ENCODE results near the gene ERICH4. TPM values are rescaled to one million over a fixed set of nuclear protein-coding genes. Genes with fewer than 3 reads are reported as not detected.

Gene ERICH4
- polyA plus RNA-seq, 1 of the 3 experiments (the other 2 are of a cell fraction) = not detected

GRCh38 chr19:41411968-41412265 is 31.0 kb upstream of the ERICH4 start:
- CTCF ChIA-PET = interaction anchor here (2.2 kb wide), 1 partner anchor 104 kb away, joined by 5 read pairs; no protein-coding TSS in a partner anchor
- 62% methylated on average over 11 of the region's 11 CpGs for WGBS (ENCODE audit: low lambda C conversion rate)

GRCh38 chr19:41412953-41413352 is 30.0 kb upstream of the ERICH4 start:
- DNase-seq = no peak
- Histone ChIP-seq H3K9me3 (no peaks in the 10 kb centered on the region), H2AFZ (ENCODE audit: low read depth) (no peak overlapping the region), H3F3A (replicated peaks; ENCODE audit: insufficient read depth) (no peaks in the 10 kb centered on the region), H4K20me1 (ENCODE audit: insufficient read depth) (no peaks in the 10 kb centered on the region), H3K36me3 (replicated peaks in 1 of 2; ENCODE audit: control insufficient read depth in 1 of 2, insufficient read depth in 2 of 2, low read length in 1 of 2) (peaks cover 0 to 23% of the 10 kb centered on the region in 2 experiments), H3K4me3 (ENCODE audit: low read depth in 2 of 2, low read length in 1 of 2) (no peak overlapping the region), H3K9me2 (no peaks in the 10 kb centered on the region), H3K4me2 (no peak overlapping the region), H3K27me3 (ENCODE audit: insufficient read depth) (no peaks in the 10 kb centered on the region), H3K4me1 (ENCODE audit: control insufficient read depth in 1 of 2, insufficient read depth in 2 of 2, low read depth in 1 of 2, low read length in 1 of 2) (peaks cover 0 to 12% of the 10 kb centered on the region in 2 experiments; a peak in 1 of 4 replicates), H3K27ac (ENCODE audit: low read depth in 2 of 2, low read length in 1 of 2) (no peak overlapping the region), H3K79me2 (ENCODE audit: insufficient read depth) (no peaks in the 10 kb centered on the region), H3K9ac (no peak overlapping the region)
- 95% methylated on average over 5 of the region's 5 CpGs for WGBS (ENCODE audit: low lambda C conversion rate)
- ChIA-PET POLR2A (no interaction called here), CTCF (interaction anchor here (0.7 to 2.2 kb wide), 3 partner anchors 15 to 105 kb away, joined by 3 to 5 read pairs (median 3); no protein-coding TSS in a partner anchor)
- TF ChIP-seq NFIC (IDR thresholded peaks at IDR 0.05; ENCODE audit: borderline replicate concordance) (no peak), PBX3 (IDR thresholded peaks at IDR 0.05) (no peak), SMC3 (IDR thresholded peaks at IDR 0.05; ENCODE audit: low read depth, low read length) (no peak), RAD21 (IDR thresholded peaks at IDR 0.05; ENCODE audit: low read length) (no peak), MAX (IDR thresholded peaks at IDR 0.05; ENCODE audit: low read depth) (no peak), FOSL2 (IDR thresholded peaks at IDR 0.05; ENCODE audit: borderline replicate concordance, low read depth) (no peak), RXRA (IDR thresholded peaks at IDR 0.05; ENCODE audit: borderline replicate concordance, low read depth) (no peak)

More at GRCh38 chr19:41411968-41412265, 31.0 kb upstream of the ERICH4 start:
- Histone ChIP-seq H3K4me1 (ENCODE audit: control insufficient read depth in 1 of 2, insufficient read depth in 2 of 2, low read depth in 1 of 2, low read length in 1 of 2) (peaks cover 0 to 12% of the 10 kb centered on the region in 2 experiments; a peak in 1 of 4 replicates), H3K79me2 (ENCODE audit: insufficient read depth) (no peaks in the 10 kb centered on the region), H3K9ac (no peak overlapping the region), H3K36me3 (replicated peaks in 1 of 2; ENCODE audit: control insufficient read depth in 1 of 2, insufficient read depth in 2 of 2, low read length in 1 of 2) (peaks cover 0 to 23% of the 10 kb centered on the region in 2 experiments), H2AFZ (ENCODE audit: low read depth) (no peak overlapping the region), H3K4me3 (ENCODE audit: low read depth in 2 of 2, low read length in 1 of 2) (no peak overlapping the region), H3K9me3 (no peaks in the 10 kb centered on the region), H3K27me3 (ENCODE audit: insufficient read depth) (no peaks in the 10 kb centered on the region), H3F3A (replicated peaks; ENCODE audit: insufficient read depth) (no peaks in the 10 kb centered on the region), H4K20me1 (ENCODE audit: insufficient read depth) (no peaks in the 10 kb centered on the region), H3K27ac (ENCODE audit: low read depth in 2 of 2, low read length in 1 of 2) (peak overlapping the region in 1 of 2 experiments; percentile 23; a peak in 1 of 4 replicates), H3K9me2 (no peaks in the 10 kb centered on the region), H3K4me2 (no peak overlapping the region)
- no peak for DNase-seq
- TF ChIP-seq MEF2A (IDR thresholded peaks at IDR 0.05; ENCODE audit: borderline replicate concordance, low read depth) (no peak), FOSL2 (IDR thresholded peaks at IDR 0.05; ENCODE audit: borderline replicate concordance, low read depth) (no peak), IRF3 (IDR thresholded peaks at IDR 0.05; ENCODE audit: low read depth, low read length) (no peak), ZBTB33 (IDR thresholded peaks at IDR 0.05; ENCODE audit: borderline replicate concordance, low read depth) (no peak), NRF1 (IDR thresholded peaks at IDR 0.05; ENCODE audit: low read depth, low read length) (no peak)
- POLR2A ChIA-PET = no interaction called here

All from SK-N-SH (cell line).